GM18858 (cell line): ENCODE data around the gene ADAM15.
A peak's percentile ranks its signal among the peaks of the same experiment; 100 is the strongest.

ENCODE experiments used
- ATAC-seq: cut with Tn5 transposase; IDR thresholded peaks from one replicate; pipeline ENCODE4 v1.9.1; 2021; ENCODE audit not compliant: unreplicated experiment

The ADAM15 gene

GRCh38 chr1:155083865-155084721 is 33.0 kb downstream of the ADAM15 start:
- no peak for ATAC-seq

GRCh38 chr1:155084722-155085503 is 33.8 kb downstream of the ADAM15 start:
- ATAC-seq: peak; percentile 71

GRCh38 chr1:155085504-155086127 is 34.5 kb downstream of the ADAM15 start:
- no peak for ATAC-seq

GRCh38 chr1:155086128-155086741 is 35.1 kb downstream of the ADAM15 start:
- ATAC-seq: no peak

- no peak for ATAC-seq
Measured at GRCh38 chr1:155086856-155087535, 35.9 kb downstream of the ADAM15 start.

- no peak for ATAC-seq
Measured at GRCh38 chr1:155091071-155092051, 40.2 kb downstream of the ADAM15 start.

- ATAC-seq: no peak
Measured at GRCh38 chr1:155092131-155092530, 41.0 kb downstream of the ADAM15 start.

GRCh38 chr1:155092641-155093040 is 41.5 kb downstream of the ADAM15 start:
- ATAC-seq: no peak

GRCh38 chr1:155093911-155094621 is 43.0 kb downstream of the ADAM15 start:
- no peak for ATAC-seq

- ATAC-seq: no peak
Measured at GRCh38 chr1:155094622-155094948, 43.5 kb downstream of the ADAM15 start.

- no peak for ATAC-seq
Measured at GRCh38 chr1:155099331-155099730, 48.2 kb downstream of the ADAM15 start.

GRCh38 chr1:155103325-155103724 is 52.2 kb downstream of the ADAM15 start:
- no peak for ATAC-seq

- no peak for ATAC-seq
Measured at GRCh38 chr1:155104605-155105534, 53.8 kb downstream of the ADAM15 start.

GRCh38 chr1:155105604-155106011 is 54.5 kb downstream of the ADAM15 start:
- ATAC-seq: no peak

GRCh38 chr1:155106862-155107261 is 55.7 kb downstream of the ADAM15 start:
- ATAC-seq: no peak

GRCh38 chr1:155107309-155108264 is 56.5 kb downstream of the ADAM15 start:
- no peak for ATAC-seq

- ATAC-seq: no peak
Measured at GRCh38 chr1:155108296-155108695, 57.2 kb downstream of the ADAM15 start.
